Measurements from ENCODE around the gene KCNIP1.

Gene KCNIP1

GRCh38 chr5:170534177-170534576 lies 30.4 kb downstream of the KCNIP1 start:
- Histone ChIP-seq H3K27me3 (replicated peaks) (no peaks in the 10 kb centered on the region), H3K4me3 (ENCODE audit: low read depth, low read length) (no peak overlapping the region), H3K36me3 (replicated peaks) (no peaks in the 10 kb centered on the region), H3K27ac (no peak overlapping the region)
- DNase-seq, result no peak
- no peak for TF ChIP-seq CTCF (IDR thresholded peaks at IDR 0.05; ENCODE audit: low read depth, low read length, missing control alignments)
- in situ Hi-C loops (cut with HindIII; ENCODE audit: low pct_ligation_motif_present, low sequenced_read_pairs), result no loop called here

GRCh38 chr5:170534941-170535340 lies 31.1 kb downstream of the KCNIP1 start:
- Histone ChIP-seq H3K27ac (no peak overlapping the region), H3K36me3 (replicated peaks) (no peaks in the 10 kb centered on the region), H3K27me3 (replicated peaks) (no peaks in the 10 kb centered on the region), H3K4me3 (ENCODE audit: low read depth, low read length) (no peak overlapping the region)
- DNase-seq, result no peak
- no peak for TF ChIP-seq CTCF (IDR thresholded peaks at IDR 0.05; ENCODE audit: low read depth, low read length, missing control alignments)
- in situ Hi-C loops (cut with HindIII; ENCODE audit: low pct_ligation_motif_present, low sequenced_read_pairs), result no loop called here

- Histone ChIP-seq H3K27ac (no peak overlapping the region), H3K27me3 (replicated peaks) (no peaks in the 10 kb centered on the region), H3K4me3 (ENCODE audit: low read depth, low read length) (no peak overlapping the region), H3K36me3 (replicated peaks) (no peaks in the 10 kb centered on the region)
- TF ChIP-seq CTCF (IDR thresholded peaks at IDR 0.05; ENCODE audit: low read depth, low read length, missing control alignments), result no peak
- no peak for DNase-seq
- in situ Hi-C loops (cut with HindIII; ENCODE audit: low pct_ligation_motif_present, low sequenced_read_pairs), result no loop called here
Observed at GRCh38 chr5:170536525-170536924, 32.7 kb downstream of the KCNIP1 start.

GRCh38 chr5:170537451-170538095 lies 33.8 kb downstream of the KCNIP1 start:
- no peak overlapping the region for H3K4me3 ChIP-seq (ENCODE audit: low read depth, low read length)
- H3K27me3 ChIP-seq (replicated peaks), result no peaks in the 10 kb centered on the region
- no peak overlapping the region for H3K27ac ChIP-seq
- no peak for TF ChIP-seq CTCF (IDR thresholded peaks at IDR 0.05; ENCODE audit: low read depth, low read length, missing control alignments)
- in situ Hi-C loops (cut with HindIII; ENCODE audit: low pct_ligation_motif_present, low sequenced_read_pairs), result no loop called here
- no peaks in the 10 kb centered on the region for H3K36me3 ChIP-seq (replicated peaks)
- no peak for DNase-seq

- in situ Hi-C loops (cut with HindIII; ENCODE audit: low pct_ligation_motif_present, low sequenced_read_pairs), result no loop called here
- no peak for TF ChIP-seq CTCF (IDR thresholded peaks at IDR 0.05; ENCODE audit: low read depth, low read length, missing control alignments)
- H3K27ac ChIP-seq, result no peak overlapping the region
Observed at GRCh38 chr5:170538096-170538465, 34.3 kb downstream of the KCNIP1 start.

More at GRCh38 chr5:170538096-170538465, 34.3 kb downstream of the KCNIP1 start:
- no peak for DNase-seq
- Histone ChIP-seq H3K27me3 (replicated peaks) (no peaks in the 10 kb centered on the region), H3K36me3 (replicated peaks) (no peaks in the 10 kb centered on the region), H3K4me3 (ENCODE audit: low read depth, low read length) (no peak overlapping the region)

Data from brain microvascular endothelial cell (primary cell).